Measurements from ENCODE around the gene PER3. TPM values are rescaled to one million over a fixed set of nuclear protein-coding genes. Genes with fewer than 3 reads are reported as not detected.

The PER3 gene
- polyA plus RNA-seq, 1 donor (not counting 4 experiments of a cell fraction or from before 2014, with no cell fraction given), result 7.0 TPM

DNA sequence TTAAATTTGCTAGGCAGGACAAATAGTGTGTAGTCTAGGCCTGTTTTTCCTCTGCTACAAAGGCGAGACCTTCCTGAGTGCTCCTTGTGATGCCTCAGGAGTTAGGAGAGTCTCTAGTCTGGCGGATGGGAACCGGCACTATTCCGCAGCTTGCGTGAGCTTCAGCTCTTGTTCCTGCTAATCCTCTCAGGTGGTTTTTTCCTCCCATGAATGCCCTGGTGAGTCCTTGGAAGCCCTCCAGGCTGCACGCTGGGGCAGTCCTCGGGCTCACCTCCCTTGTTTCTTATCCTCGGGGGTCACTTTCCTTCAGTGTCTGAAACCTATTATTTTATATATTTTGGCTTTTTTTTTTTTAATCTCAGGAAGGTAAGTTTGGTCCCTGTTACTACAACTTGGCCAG, 40.6 kb downstream of the PER3 start:
- no peak for DNase-seq (ENCODE audit: low read depth, low spot score)
- H3K4me1 ChIP-seq (ENCODE audit: control insufficient read depth, extremely low read depth, insufficient read depth, low read length), result no peaks in the 10 kb centered on the region
- H3K79me2 ChIP-seq (ENCODE audit: control insufficient read depth, insufficient read depth, low read length), result no peaks in the 10 kb centered on the region
- H4K20me1 ChIP-seq (ENCODE audit: control insufficient read depth, extremely low read depth, insufficient read depth, low read length), result no peaks in the 10 kb centered on the region
- H3K9me3 ChIP-seq (ENCODE audit: control insufficient read depth, low read depth, low read length), result no peaks in the 10 kb centered on the region
- no peak for TF ChIP-seq EZH2 (IDR thresholded peaks at IDR 0.05; ENCODE audit: low read length)
- TF ChIP-seq, protein P1, sequence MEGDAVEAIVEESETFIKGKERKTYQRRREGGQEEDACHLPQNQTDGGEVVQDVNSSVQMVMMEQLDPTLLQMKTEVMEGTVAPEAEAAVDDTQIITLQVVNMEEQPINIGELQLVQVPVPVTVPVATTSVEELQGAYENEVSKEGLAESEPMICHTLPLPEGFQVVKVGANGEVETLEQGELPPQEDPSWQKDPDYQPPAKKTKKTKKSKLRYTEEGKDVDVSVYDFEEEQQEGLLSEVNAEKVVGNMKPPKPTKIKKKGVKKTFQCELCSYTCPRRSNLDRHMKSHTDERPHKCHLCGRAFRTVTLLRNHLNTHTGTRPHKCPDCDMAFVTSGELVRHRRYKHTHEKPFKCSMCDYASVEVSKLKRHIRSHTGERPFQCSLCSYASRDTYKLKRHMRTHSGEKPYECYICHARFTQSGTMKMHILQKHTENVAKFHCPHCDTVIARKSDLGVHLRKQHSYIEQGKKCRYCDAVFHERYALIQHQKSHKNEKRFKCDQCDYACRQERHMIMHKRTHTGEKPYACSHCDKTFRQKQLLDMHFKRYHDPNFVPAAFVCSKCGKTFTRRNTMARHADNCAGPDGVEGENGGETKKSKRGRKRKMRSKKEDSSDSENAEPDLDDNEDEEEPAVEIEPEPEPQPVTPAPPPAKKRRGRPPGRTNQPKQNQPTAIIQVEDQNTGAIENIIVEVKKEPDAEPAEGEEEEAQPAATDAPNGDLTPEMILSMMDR (optimal IDR thresholded peaks at IDR 0.05 in 1 of 3, IDR thresholded peaks at IDR 0.05 in 1 of 3, conservative IDR thresholded peaks at IDR 0.05 in 1 of 3; ENCODE audit: extremely low read depth in 1 of 3, insufficient read depth in 2 of 3, low read length in 3 of 3), result no peak
- no peak overlapping the region for H2AFZ ChIP-seq (ENCODE audit: control insufficient read depth, low read length)
- H3K9me1 ChIP-seq (ENCODE audit: control insufficient read depth, extremely low read depth, insufficient read depth, low read length), result no peaks in the 10 kb centered on the region
- no peak overlapping the region for H3K4me3 ChIP-seq (ENCODE audit: control insufficient read depth in 2 of 3, extremely low read depth in 1 of 3, insufficient read depth in 2 of 3, low read depth in 1 of 3, low read length in 3 of 3)
- dilution Hi-C loops (cut with MboI; ENCODE audit: extremely low pct_ligation_motif_present, low sequenced_read_pairs), result no loop called here
- H3K4me2 ChIP-seq (ENCODE audit: control insufficient read depth, extremely low read depth, insufficient read depth, low read depth, low read length), result no peak overlapping the region
- no peak for FAIRE-seq
- peaks cover 4 to 7% of the 10 kb centered on the region in 2 experiments for H3K36me3 ChIP-seq (ENCODE audit: control insufficient read depth in 2 of 2, extremely low read depth in 1 of 2, insufficient read depth in 2 of 2, low read length in 2 of 2)
- no peak overlapping the region for H3K27ac ChIP-seq (ENCODE audit: control insufficient read depth, insufficient read depth, low read length)
- H3K9ac ChIP-seq (ENCODE audit: control insufficient read depth, extremely low read depth, insufficient read depth, low read length), result no peak overlapping the region
- no peaks in the 10 kb centered on the region for H3K27me3 ChIP-seq (ENCODE audit: control insufficient read depth, extremely low read depth, insufficient read depth, low read length)

DNA sequence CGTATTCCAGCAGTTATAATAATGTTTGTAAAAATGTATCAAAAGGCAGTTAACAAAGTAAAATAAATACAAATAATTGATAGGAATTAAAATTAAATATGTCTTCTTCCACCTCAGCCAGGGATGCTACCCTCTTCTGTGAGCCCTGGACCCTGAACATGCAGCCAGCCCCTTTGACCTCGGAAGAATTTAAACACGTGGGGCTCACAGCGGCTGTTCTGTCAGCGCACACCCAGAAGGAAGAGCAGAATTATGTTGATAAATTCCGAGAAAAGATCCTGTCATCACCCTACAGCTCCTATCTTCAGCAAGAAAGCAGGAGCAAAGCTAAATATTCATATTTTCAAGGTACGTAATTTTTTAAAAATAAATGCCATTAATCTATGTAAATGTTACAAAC, 42.3 kb downstream of the PER3 start:
- FAIRE-seq, result no peak

More for the DNA sequence above, 42.3 kb downstream of the PER3 start:
- TF ChIP-seq, protein P1 (optimal IDR thresholded peaks at IDR 0.05 in 1 of 3, IDR thresholded peaks at IDR 0.05 in 1 of 3, conservative IDR thresholded peaks at IDR 0.05 in 1 of 3; ENCODE audit: extremely low read depth in 1 of 3, insufficient read depth in 2 of 3, low read length in 3 of 3), result no peak
- Histone ChIP-seq H2AFZ (ENCODE audit: control insufficient read depth, low read length) (no peak overlapping the region), H3K9me1 (ENCODE audit: control insufficient read depth, extremely low read depth, insufficient read depth, low read length) (no peaks in the 10 kb centered on the region), H3K27ac (ENCODE audit: control insufficient read depth, insufficient read depth, low read length) (no peak overlapping the region), H3K4me2 (ENCODE audit: control insufficient read depth, extremely low read depth, insufficient read depth, low read depth, low read length) (no peak overlapping the region), H3K9me3 (ENCODE audit: control insufficient read depth, low read depth, low read length) (no peaks in the 10 kb centered on the region), H3K27me3 (ENCODE audit: control insufficient read depth, extremely low read depth, insufficient read depth, low read length) (no peaks in the 10 kb centered on the region), H3K4me3 (ENCODE audit: control insufficient read depth in 2 of 3, extremely low read depth in 1 of 3, insufficient read depth in 2 of 3, low read depth in 1 of 3, low read length in 3 of 3) (no peak overlapping the region), H3K9ac (ENCODE audit: control insufficient read depth, extremely low read depth, insufficient read depth, low read length) (no peak overlapping the region), H3K36me3 (ENCODE audit: control insufficient read depth in 2 of 2, extremely low read depth in 1 of 2, insufficient read depth in 2 of 2, low read length in 2 of 2) (peaks cover 4 to 11% of the 10 kb centered on the region in 2 experiments), H3K4me1 (ENCODE audit: control insufficient read depth, extremely low read depth, insufficient read depth, low read length) (no peaks in the 10 kb centered on the region), H3K79me2 (ENCODE audit: control insufficient read depth, insufficient read depth, low read length) (no peaks in the 10 kb centered on the region), H4K20me1 (ENCODE audit: control insufficient read depth, extremely low read depth, insufficient read depth, low read length) (no peaks in the 10 kb centered on the region)
- DNase-seq (ENCODE audit: low read depth, low spot score), result no peak
- dilution Hi-C loops (cut with MboI; ENCODE audit: extremely low pct_ligation_motif_present, low sequenced_read_pairs), result no loop called here
